HG03045 (cell line): ENCODE results near the gene FARS2.

ENCODE experiments used
- ATAC-seq: cut with Tn5 transposase; IDR thresholded peaks from one replicate; pipeline ENCODE4 v1.9.1; 2021; ENCODE audit warnings: mild to moderate bottlenecking, moderate library complexity; ENCODE audit not compliant: unreplicated experiment

The FARS2 gene

DNA sequence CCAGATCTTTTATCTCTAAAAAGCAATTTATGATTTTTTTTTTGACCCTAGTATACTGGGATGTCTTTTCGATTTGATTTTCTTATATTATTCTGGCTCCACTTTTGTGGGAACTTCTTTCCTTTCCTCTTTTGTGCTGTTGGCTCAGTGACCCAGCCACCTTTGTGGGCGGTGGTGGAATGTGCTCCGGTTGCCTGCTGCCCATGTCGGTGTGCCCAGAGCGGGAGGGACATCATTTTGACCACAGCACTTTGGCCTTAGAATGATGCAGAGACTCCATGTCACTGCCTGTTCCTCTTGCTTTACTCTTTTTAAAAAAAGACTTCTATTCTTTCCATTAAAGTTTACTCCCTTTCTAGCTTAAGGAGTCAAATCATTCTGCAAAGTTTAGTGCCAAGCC, 198.0 kb downstream of the FARS2 start:
- ATAC-seq, result no peak

DNA sequence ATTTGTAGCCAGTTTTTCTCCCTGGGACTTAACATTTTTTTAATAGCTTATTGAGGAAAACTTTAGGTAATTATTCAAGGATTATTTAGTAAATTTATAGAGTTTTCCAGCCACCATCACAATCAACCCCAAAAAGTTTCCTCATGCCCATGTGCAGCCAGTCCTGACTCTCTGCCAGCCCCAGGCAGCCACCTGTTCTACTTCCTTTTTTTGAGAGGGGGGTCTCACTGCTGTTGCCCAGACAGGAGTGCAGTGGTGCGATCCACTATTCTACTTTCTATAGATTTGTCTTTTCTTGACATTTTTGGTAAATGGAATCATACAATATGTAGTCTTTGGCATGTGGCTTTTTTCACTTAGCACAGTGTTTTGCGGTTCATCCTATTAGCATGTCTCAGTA, 200.1 kb downstream of the FARS2 start:
- ATAC-seq, result no peak

DNA sequence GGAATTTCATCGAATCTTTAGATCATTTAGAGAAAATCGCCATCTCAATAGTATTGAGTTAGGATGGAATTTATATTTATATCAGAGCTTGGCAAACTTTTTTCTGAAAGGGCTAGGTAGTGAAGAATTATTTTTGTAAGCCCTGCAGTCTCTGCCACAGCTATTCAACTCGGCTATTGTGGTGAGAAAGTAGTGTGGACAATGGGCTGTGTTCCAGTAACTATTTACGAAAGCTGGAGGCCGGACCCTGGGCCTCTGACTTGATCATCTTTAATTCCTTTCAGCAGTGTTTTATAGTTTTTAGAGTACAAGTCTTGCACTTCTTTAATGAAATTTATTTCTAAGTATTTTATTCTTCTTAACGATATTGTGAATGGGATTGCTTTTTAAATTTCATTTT, 201.5 kb downstream of the FARS2 start:
- ATAC-seq, result no peak

DNA sequence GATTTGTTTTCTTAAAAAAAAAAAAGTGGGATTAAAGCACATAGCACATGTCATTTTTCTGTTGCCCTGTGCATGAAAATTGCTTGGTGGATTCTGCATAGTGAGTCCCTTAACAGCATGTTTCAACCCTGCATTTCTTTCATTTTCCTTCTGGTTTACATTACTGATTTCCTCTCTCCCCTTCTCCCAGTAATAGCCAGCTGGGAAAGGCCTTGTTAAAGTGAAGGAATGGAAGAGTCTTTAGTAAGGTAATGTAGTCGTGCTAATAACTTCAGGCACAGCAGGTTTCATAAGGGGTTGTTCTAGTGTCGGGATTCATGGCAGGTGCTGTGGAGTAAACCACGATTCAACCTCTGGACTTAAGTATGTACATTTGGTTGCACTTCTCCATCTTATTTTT, 202.4 kb downstream of the FARS2 start:
- ATAC-seq, result no peak

DNA sequence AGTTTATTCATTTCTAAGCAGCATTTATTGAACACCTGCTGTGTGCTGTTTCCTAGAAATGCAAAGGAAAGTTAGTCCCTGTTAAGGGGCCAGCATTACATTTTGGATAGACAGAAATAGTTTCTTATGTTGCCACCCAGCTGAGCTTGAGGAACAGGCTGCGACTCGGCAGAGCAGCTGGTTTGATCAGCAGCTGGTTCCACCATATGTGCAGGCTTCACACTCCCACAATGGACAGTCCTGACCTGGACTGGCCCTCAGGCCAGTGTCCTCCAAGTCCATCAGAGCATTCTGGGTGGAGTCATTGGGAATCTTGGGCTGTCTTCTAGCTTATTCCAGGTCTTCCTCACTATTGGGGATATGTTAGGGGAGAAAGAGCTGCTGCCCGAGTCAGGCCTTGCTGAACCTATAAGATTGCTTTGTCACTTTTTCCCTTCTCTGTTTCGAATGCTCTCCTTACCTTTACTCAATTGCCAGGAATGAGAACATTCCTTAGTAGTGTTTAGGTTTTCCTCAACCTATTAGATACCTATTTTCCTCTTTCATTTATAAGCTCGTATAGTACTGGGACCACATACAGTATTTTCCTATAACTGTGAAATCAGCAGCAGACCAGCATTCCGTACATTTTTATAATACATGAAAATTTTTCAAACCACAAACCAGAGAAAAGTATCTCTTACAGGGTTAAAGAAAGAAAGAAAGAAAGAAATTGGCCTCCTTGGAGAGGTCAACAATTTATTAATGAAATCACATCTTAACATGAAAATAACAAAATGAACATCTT, 203.0 kb downstream of the FARS2 start:
- no peak for ATAC-seq

DNA sequence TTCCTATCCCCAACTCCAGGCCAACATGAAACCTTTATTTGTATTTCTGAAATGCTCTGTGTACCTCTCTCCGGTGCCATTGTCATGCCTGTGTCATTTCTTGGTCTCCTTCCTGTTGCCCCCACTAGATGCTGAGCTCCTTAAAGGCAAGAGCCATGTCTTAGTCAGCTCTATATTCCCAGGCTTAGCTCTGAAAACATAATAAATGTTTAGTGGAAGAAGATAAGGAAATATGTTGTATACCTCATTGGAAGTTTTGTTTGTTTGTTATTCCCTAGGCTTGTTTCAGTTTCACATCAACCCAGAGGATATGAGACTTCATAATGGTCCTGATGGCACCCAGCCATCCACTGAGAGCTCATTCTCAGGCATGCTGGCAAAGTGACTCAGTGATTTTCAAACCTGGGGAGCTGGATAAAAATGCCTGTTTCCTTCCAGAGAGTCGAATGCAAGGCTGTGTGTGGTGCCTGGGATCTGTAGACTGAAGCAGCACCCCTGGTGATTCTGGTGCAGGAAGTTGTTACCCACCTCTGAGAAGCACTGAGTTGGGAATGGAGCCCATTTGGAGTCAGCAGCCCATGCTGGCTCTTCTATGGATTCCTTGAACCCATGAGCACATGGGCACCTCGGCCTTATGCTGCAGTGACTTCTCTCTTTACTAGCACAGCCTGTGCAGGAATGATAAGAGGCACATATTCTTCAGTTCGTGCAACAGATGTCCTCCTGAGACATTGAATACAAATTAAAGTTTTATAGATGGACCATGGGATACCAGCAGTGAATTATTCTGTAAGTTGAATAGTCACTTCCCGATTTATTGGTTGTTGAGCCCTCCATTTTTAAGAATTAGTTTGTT, 205.2 kb downstream of the FARS2 start:
- ATAC-seq, result no peak

DNA sequence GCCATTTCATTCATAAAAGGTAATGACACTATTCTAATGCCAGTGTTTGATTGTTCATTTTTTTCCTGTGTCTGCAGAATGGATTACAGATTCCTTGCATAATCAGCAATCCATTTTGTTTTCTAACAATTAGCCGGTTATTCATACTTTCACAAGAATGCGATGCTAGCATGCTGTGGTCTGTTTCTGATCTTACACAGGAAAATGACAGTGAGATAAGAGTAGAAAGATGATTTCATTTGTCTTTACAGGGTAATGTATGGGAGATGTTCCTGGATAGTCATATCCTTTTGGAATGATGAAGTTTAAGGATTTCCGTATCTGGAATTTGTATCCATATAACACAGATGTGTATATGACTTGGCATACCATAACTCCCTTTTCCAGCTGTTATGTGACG, 207.3 kb downstream of the FARS2 start:
- ATAC-seq, result no peak

DNA sequence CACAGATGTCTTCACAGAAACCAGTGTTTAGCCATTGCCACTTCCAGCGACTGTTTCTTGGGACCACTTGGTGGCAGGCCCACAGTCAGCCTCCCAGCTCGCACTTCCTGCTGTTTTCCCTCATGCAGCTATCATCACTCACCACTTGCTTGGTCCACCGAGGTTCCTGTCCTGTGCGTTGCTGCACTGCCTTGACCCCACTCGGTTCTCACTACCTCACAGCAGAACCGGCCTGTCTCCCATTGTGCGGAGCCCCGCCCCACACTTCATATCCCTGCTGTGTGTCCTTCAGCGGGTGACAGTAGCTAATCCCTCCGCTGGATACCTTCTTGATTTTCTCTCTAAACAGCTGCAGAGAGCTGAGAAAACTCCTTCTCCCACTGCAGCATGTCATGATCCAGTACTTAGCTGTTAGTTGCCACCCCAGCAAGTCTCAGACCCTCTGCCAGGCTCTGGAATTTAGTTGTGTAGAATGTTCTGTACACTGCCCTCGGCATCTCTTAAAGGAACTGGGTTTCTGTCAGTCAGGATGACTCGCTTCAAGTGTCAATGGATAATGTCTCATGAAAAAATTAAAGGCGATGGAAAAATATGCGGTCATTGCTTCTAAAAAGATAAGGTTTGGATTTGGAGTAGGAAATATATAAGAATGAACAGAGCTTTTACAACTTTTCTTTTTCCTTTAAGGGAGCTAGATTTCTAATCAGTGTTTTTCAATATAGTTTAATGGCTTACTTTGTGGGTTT, 208.0 kb downstream of the FARS2 start:
- no peak for ATAC-seq

DNA sequence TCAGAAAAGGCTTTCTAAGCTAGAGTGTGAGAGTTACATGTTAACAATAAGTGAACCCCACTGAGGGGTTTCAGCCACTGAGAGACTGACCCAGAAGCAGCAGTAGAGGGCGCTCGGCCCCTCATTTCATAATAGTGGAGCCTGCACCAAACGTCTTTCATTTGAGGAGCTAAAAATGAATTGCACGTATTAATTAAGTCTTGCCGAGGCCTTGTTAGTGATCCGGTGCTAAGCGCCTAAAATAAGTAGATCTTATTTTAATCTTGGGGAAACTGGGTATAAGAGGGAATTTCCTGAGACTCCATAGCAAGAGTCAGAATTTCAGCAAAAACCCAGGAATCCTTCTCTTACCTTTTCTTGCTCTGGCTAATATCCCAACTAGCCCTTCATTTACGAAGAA, 209.7 kb downstream of the FARS2 start:
- no peak for ATAC-seq

DNA sequence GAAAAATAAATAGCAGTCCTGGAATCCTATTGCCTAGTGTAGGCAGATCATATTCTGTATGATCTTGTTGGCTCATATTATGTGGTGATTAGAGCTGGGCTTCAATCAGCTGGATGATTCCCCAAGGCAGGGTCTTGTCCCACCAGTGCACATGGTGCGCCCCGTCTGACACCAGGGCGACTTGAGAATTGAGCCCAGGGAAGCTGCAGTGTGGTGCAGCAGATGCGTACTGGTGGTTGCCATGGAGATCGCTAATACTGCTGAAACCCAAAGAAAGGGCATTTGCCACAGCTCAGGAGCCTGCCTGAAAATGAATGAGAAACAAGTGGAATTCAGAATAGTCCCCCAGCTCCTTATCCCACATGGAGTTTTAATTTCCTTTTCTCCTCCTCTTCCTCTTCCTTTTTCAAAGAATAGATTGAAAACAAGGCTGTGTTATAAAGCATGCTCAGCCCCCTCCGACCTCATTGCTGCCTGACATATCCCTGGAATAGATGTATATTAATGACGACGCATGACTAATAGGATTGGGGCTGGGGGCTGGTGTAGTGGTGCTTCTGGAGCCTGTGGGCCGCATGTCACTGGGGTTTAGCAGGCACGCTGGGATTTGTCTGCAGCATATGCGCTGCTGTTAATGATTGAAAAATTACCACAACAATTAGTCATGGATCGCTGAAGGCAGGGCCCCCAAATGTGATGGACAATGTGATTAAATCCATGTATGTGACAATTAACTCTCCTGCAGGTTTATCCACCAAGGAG, 210.5 kb downstream of the FARS2 start:
- no peak for ATAC-seq

DNA sequence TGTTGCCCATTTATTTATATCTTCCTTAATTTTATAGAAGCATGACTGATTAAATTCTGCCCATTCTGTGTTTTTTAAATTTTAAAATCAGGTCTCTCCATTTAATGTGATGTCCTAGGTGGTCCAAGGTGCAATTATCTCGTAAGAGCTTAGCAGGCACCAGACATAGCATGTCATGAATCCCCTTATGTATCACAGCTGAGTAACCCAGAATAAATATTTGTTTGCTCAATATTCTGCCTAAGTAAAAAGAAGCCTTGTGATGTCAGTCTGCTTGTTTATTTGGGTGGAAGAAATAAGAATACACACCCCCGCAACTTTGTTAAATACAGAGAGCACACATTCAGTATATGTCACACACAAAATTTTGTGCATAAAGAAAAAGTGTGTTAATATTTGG, 211.3 kb downstream of the FARS2 start:
- ATAC-seq, result no peak

DNA sequence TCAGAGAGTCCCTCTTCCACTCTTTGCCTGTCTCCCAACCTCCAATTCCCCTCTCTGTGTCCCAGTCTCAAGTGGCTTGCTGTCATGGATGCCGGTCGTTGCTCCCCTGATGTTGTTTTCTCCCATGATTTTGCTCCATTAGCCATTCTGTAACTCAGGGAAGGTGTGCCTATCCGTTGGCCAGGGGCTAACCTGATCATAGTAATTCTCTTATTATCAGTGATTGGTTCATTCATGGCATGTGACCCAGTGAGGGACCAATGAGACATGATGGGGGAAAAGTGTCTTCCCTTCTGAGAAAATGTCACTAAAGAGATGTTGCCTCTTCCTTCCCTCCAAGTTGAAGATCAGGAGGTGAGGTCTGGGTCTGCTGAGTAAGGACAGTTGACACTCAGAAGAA, 214.5 kb downstream of the FARS2 start:
- ATAC-seq, result no peak

DNA sequence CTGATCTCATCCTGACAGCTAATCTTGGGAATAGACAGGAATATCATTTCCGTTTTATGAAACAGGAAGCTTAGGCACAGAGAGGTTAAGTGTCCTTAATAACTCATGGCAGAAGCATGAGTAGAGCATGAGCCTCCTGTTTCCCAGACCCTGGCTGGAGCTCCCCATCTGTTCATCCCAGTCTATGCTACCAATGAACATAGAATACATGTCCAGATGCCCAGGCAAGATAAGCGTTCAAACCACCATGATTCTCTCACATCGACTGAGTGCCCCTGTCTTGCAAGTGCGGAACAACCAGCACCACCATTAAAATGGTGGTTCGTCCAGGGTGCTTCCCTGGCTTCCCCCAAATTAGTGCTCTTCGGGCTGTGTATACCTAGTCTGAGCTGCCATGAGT, 217.1 kb downstream of the FARS2 start:
- no peak for ATAC-seq

DNA sequence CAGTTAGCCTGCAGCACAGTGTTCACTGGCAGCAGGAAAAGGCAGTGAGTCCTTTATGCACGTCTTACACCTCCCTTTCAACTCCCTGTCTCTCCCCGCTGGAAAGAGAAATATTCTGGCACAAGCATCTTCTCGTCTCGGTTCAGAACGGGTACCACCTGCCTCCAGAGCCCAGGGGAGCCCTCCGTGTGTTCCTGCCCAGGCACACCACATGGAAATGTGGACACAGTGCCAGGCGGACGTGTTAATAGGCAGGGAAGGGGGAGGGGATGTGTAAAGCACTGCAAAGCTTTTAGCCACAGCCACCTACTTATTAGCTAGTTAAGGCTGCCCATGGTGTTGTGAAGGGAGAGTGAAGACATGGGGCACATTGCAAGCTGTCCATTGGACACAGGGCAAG, 219.7 kb downstream of the FARS2 start:
- no peak for ATAC-seq

DNA sequence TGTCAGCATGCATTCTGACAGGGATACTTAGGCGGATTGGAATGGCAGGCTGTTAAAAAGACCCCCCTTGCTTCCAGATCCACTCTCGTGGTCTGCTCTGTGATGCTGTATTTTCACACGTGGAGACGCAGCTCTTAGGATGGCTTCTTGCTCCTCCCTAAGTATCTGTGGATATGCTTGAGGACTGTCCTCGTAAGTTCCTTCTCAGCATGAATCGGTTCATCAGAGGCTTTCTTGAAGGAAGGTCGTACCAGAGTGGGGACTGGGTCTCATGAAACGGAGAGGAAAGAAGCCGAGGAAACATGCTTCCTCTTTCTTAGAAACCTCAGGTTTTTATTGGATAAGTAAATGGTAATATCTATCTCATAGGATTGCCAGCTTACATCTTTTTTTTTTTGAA, 220.4 kb downstream of the FARS2 start:
- ATAC-seq, result no peak

DNA sequence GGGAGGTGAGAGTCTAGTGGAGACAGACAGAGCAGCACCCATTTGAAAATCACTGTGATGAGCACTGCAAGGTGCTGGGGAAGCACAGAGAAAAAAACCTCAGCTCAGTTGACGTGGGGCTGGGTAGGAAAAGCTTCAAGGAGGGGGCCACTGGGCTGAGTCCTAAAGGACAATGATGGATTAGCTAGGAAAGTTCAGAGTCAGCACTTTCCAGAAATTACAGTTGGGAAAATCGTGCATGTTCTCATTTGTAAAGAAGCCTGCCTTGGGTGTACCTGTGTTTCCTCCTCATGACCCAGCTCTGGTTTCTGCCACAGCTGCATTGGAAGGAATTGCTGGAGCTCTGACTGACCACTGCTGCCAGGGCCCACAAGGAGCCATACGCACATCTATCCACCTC, 221.3 kb downstream of the FARS2 start:
- no peak for ATAC-seq

DNA sequence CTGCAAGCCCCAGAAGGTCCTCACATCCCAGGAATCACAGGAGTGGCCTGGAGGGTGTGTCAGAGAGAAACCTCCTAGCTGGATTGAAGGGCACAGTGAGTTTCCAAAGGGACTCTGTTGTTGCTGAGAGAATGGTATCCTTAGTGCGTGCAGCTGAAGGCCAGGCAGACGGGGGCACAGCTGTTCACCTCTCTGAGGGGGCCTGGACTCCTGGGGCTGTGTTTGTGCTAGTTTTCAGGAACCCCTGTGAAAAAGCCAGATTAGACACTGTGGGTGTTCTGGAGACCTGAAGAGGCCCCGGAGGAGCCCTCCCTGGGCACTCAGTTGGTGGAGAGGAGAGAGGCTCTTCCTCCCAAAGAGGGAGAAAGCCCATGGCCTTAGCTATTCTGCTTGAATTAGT, 223.4 kb downstream of the FARS2 start:
- ATAC-seq, result no peak

DNA sequence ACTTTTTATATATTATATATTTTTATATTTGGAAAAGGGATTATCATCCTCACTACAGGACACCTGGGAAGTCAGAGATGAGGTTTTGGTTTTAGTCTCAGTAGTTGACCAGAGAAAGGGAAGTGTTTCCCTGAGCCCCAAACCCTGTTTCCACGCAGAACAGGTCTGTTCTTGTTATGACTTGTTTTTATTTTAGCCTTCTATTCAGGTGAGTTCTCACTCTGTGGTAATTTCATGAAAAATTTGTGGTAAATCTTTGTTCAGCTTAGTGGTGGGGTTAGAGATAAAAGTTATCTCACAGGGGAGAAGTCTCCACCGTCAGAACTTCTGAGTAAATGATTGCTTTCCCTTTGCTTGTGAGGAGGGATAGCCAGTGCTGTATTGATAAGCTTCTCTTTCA, 224.9 kb downstream of the FARS2 start:
- ATAC-seq, result peak; percentile 53

DNA sequence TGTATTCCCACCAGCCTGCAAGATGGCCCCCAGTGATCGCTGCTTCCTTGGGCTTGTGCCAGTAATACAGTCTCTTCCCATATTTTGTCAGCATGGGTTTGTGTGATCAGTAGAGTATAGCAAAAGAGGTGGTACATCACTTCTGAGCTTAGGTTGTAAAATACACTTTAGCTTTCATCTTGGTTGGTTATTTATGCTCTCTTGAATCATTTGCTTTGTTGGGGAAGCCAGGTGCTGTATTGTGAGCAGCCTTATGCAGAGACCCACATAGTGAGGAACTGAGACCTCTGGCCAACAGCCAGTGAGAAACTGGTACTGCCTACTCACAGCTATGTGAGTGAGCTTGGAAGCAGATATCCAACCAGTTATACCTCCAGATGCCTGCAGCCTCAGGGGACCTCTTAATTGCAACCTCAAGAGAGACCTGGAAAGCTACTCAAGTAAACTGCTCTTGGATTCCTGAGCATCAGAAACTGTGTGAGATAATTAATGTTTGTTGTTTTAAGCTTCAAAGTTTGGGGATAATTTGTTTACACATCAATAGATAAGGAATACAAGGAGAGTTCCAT, 229.3 kb downstream of the FARS2 start:
- ATAC-seq, result no peak

DNA sequence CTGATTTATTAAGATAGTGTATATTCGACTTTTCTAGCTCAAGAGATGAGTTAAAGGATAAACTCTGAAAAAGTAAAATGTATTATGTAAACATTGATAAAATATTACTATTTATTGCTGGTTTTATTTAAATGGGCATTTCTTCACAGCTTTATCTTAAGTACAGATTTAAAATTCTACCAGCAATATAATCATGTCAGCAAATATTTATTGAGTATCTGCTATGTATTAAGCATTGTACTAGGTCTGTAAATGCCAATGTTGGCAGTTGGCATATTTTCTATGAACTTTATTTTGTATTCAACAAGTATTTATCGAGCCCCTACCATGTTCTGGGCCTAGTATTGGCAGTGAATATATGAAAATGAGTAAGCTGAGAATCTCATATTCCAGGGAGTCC, 231.0 kb downstream of the FARS2 start:
- no peak for ATAC-seq

DNA sequence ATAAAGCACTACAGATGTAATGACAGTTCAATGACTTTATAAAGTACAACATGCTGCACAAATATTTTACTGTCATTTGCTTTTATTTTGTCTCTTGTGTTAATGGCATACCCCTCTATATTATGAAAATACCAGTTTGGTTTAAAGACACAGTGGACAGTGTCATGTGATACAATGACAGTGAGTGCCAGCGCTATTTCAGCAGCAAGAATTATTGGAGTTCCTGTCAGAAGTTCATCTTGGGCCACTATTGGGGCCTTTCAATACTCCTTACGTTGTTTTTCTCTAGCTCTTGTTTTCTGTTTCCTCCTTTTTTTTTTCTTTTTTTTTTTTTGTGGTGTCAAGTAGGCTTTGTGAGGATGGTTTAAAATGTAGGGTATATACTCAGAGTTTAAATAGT, 232.5 kb downstream of the FARS2 start:
- ATAC-seq, result no peak
